ENCODE measurements around the gene LITAF.

The LITAF gene

GRCh38 chr16:11586856-11587642 lies at the start of gene LITAF:
TSS of gene LITAF (minus strand) at chr16:11586919. CDS start at chr16:11556730, 30,189 bp downstream.
- DNase-seq (ENCODE audit: insufficient read length, low spot score) (peak; percentile 78), FAIRE-seq (no peak)
- TF ChIP-seq POLR2A (IDR thresholded peaks at IDR 0.05; ENCODE audit: low read depth, low read length), result peak; percentile 52

- FAIRE-seq, result no peak
- DNase-seq (ENCODE audit: insufficient read length, low spot score), result no peak
- TF ChIP-seq POLR2A (IDR thresholded peaks at IDR 0.05; ENCODE audit: low read depth, low read length), result no peak
Observed at GRCh38 chr16:11636172-11636721, 49.5 kb upstream of the LITAF start.

- DNase-seq (ENCODE audit: insufficient read length, low spot score) (no peak), FAIRE-seq (no peak)
- TF ChIP-seq POLR2A (IDR thresholded peaks at IDR 0.05; ENCODE audit: low read depth, low read length), result no peak
Observed at GRCh38 chr16:11635679-11636171, 49.0 kb upstream of the LITAF start.

- no peak for DNase-seq (ENCODE audit: insufficient read length, low spot score)
- FAIRE-seq, result no peak
- no peak for TF ChIP-seq POLR2A (IDR thresholded peaks at IDR 0.05; ENCODE audit: low read depth, low read length)
Observed at GRCh38 chr16:11635113-11635652, 48.5 kb upstream of the LITAF start.

DNA sequence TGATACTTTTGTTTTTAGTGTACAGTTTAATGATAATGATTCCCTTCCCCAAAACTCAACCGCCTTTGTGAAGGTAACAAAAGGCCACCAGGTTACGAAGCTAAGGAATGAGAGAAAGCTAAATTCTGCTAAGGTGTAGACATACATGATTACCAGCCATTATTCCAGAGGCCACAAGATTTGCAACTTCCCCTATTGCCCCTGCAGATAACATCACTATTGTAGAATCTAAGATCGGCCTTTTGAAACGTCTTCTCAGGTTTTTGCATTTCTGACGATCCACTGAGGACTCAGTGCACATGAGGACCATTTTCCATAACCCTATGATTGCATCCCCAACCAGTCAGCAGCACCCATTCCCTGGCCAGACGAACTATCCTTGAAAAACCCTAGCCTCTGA lies 47.6 kb upstream of the LITAF start:
- DNase-seq (ENCODE audit: insufficient read length, low spot score) (no peak), FAIRE-seq (no peak)
- TF ChIP-seq POLR2A (IDR thresholded peaks at IDR 0.05; ENCODE audit: low read depth, low read length), result no peak

GRCh38 chr16:11633113-11633512 lies 46.4 kb upstream of the LITAF start:
- FAIRE-seq (no peak), DNase-seq (ENCODE audit: insufficient read length, low spot score) (no peak)
- TF ChIP-seq POLR2A (IDR thresholded peaks at IDR 0.05; ENCODE audit: low read depth, low read length), result no peak

GRCh38 chr16:11632455-11632939 lies 45.8 kb upstream of the LITAF start:
- DNase-seq (ENCODE audit: insufficient read length, low spot score) (no peak), FAIRE-seq (no peak)
- TF ChIP-seq POLR2A (IDR thresholded peaks at IDR 0.05; ENCODE audit: low read depth, low read length), result no peak

DNA sequence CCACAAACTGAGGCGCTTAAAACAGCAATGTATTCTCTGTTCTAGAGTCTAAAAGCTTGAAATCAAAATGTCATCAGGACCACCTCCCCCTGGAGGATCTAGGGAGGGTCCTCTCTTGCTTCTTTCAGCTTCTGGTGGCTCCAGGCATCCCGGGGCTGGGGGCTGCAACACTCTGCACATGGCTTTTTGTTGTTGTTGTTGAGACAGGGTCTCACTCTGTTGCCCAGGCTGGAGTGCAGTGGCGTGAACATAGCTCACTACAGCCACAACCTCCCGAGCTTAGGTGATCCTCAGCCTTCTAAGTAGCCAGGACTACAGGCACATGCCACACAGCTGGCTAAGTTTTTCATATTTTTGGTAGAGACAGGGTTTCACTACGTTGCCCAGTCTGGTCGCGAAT lies 44.5 kb upstream of the LITAF start:
- no peak for DNase-seq (ENCODE audit: insufficient read length, low spot score)
- FAIRE-seq, result no peak
- TF ChIP-seq POLR2A (IDR thresholded peaks at IDR 0.05; ENCODE audit: low read depth, low read length), result no peak

DNA sequence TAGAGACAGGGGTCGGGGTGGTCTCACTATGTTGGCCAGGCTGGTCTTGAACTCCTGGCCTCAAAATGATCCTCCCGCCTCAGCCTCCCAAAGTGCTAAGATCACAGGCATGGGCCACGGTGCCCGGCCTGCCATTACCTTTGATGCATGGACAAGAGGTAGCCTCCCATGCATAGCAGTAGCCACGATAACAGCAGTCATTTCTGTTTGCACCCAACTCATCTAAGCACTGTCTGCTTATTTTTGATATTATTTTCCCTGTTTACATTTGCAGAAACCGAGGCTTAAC lies 44.0 kb upstream of the LITAF start:
- no peak for FAIRE-seq
- no peak for TF ChIP-seq POLR2A (IDR thresholded peaks at IDR 0.05; ENCODE audit: low read depth, low read length)
- no peak for DNase-seq (ENCODE audit: insufficient read length, low spot score)

- FAIRE-seq (no peak), DNase-seq (ENCODE audit: insufficient read length, low spot score) (no peak)
- no peak for TF ChIP-seq POLR2A (IDR thresholded peaks at IDR 0.05; ENCODE audit: low read depth, low read length)
Observed at GRCh38 chr16:11630046-11630767, 43.5 kb upstream of the LITAF start.

- FAIRE-seq, result no peak
- no peak for TF ChIP-seq POLR2A (IDR thresholded peaks at IDR 0.05; ENCODE audit: low read depth, low read length)
- no peak for DNase-seq (ENCODE audit: insufficient read length, low spot score)
Observed at GRCh38 chr16:11629071-11630030, 42.6 kb upstream of the LITAF start.

DNA sequence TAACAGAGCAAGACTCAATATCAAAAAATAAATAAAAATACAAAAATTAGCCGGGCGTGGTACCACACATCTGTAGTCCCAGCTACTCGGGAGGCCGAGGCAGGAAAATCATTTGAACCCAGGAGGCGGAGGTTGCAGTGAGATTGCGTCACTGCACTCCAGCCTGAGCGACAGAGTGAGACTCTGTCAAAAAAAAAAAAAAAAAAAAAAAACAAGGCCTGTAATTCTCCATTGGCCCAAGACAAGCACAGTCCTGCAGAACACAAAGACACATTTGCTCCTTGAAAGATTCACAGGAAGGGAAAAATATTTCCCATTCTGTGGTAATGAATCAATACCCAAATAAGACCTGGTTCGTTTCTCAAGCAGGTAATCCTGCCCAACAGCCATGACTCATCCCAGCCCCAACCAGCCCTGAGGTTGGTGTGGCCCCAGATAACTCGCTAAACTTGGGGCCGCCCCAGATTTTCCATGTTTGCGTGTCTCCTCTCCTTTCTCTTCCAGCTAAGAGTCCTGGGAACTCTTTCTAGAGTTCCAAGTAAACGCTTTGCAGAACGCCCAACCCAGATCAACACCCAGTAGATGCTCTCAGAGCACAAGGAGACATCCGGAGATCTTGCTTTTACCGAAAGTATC lies 41.2 kb upstream of the LITAF start:
- DNase-seq (ENCODE audit: insufficient read length, low spot score), result no peak
- no peak for FAIRE-seq
- no peak for TF ChIP-seq POLR2A (IDR thresholded peaks at IDR 0.05; ENCODE audit: low read depth, low read length)

- no peak for TF ChIP-seq POLR2A (IDR thresholded peaks at IDR 0.05; ENCODE audit: low read depth, low read length)
- FAIRE-seq (no peak), DNase-seq (ENCODE audit: insufficient read length, low spot score) (no peak)
Observed at GRCh38 chr16:11627292-11627663, 40.6 kb upstream of the LITAF start.

Measured in H54 (cell line).